Measurements from ENCODE around the gene C12orf75. TPM values are rescaled to one million over a fixed set of nuclear protein-coding genes. Genes with fewer than 3 reads are reported as not detected.
A peak's percentile ranks its signal among the peaks of the same experiment; 100 is the strongest.
"Not testable (repeated sequence)": the region's sequence is repeated elsewhere in the genome, so short reads cannot be mapped to it uniquely, and the experiment has no call there.

C12orf75 gene
- total and polyA plus RNA-seq, 4 donors = 36.3 to 75.4 (median 47.3) TPM

- peak in 1 of 6 donors; percentile 14 for DNase-seq (ENCODE audit: low read depth in 4 of 6, low spot score in 6 of 6)
- Histone ChIP-seq H3K27ac (ENCODE audit: low read depth, low read length) (no peak overlapping the region), H3K4me1 (ENCODE audit: control insufficient read depth, insufficient read depth, low read length) (peaks cover 17% of the 10 kb centered on the region), H3K9me3 (ENCODE audit: control insufficient read depth, insufficient read depth, low read length) (no peaks in the 10 kb centered on the region), H3K4me3 (ENCODE audit: low read depth, low read length) (peak overlapping the region; percentile 40), H3K27me3 (ENCODE audit: control insufficient read depth, insufficient read depth, low read length) (no peaks in the 10 kb centered on the region), H3K36me3 (ENCODE audit: control insufficient read depth, insufficient read depth, low read length) (no peaks in the 10 kb centered on the region)
- 61% methylated on average over 5 of the region's 8 CpGs for WGBS (ENCODE audit: insufficient coverage)
These were observed 1.3 kb downstream of the C12orf75 start for GRCh38 chr12:105331805-105332251.

DNA sequence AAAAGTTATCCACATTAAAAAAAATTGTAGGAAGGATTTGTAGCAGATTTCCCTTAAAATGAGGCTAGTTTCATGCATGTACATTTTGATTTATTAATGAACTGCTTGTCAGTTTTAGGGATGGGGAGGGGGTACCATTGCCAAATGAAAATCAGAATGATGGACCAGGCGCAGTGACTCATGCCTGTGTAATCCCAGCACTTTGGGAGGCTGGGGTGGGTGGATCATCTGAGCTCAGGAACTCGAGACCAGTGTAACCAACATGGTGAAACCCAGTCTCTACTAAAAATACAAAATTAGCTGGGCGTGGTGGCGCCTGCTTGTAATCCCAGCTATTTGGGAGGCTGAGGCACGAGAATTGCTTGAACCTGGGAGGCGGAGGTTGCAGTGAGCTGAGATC is 1.8 kb downstream of the C12orf75 start:
- not testable (repeated sequence) for H3K27me3 ChIP-seq (ENCODE audit: control insufficient read depth, insufficient read depth, low read length); H3K27ac ChIP-seq (ENCODE audit: low read depth, low read length); H3K9me3 ChIP-seq (ENCODE audit: control insufficient read depth, insufficient read depth, low read length); H3K36me3 ChIP-seq (ENCODE audit: control insufficient read depth, insufficient read depth, low read length); DNase-seq (ENCODE audit: low read depth in 4 of 6, low spot score in 6 of 6)
- Histone ChIP-seq H3K4me3 (ENCODE audit: low read depth, low read length) (peak overlapping the region; percentile 40), H3K4me1 (ENCODE audit: control insufficient read depth, insufficient read depth, low read length) (peaks cover 17% of the 10 kb centered on the region)
- WGBS (ENCODE audit: insufficient coverage) = 93% methylated on average over 3 of the region's 6 CpGs

GRCh38 chr12:105332925-105333324 is 2.4 kb downstream of the C12orf75 start:
- Histone ChIP-seq H3K27me3 (ENCODE audit: control insufficient read depth, insufficient read depth, low read length) (no peaks in the 10 kb centered on the region), H3K27ac (ENCODE audit: low read depth, low read length) (no peak overlapping the region), H3K9me3 (ENCODE audit: control insufficient read depth, insufficient read depth, low read length) (no peaks in the 10 kb centered on the region), H3K4me3 (ENCODE audit: low read depth, low read length) (no peak overlapping the region), H3K36me3 (ENCODE audit: control insufficient read depth, insufficient read depth, low read length) (no peaks in the 10 kb centered on the region), H3K4me1 (ENCODE audit: control insufficient read depth, insufficient read depth, low read length) (peaks cover 17% of the 10 kb centered on the region)
- no peak for DNase-seq (ENCODE audit: low read depth in 4 of 6, low spot score in 6 of 6)
- WGBS (ENCODE audit: insufficient coverage) = 100% methylated on average over 1 of the region's 1 CpG

GRCh38 chr12:105334001-105334400 is 3.5 kb downstream of the C12orf75 start:
- DNase-seq (ENCODE audit: low read depth in 4 of 6, low spot score in 6 of 6) = no peak
- H3K27ac ChIP-seq (ENCODE audit: low read depth, low read length) = no peak overlapping the region
- WGBS (ENCODE audit: insufficient coverage) = 72% methylated on average over 3 of the region's 3 CpGs

DNA sequence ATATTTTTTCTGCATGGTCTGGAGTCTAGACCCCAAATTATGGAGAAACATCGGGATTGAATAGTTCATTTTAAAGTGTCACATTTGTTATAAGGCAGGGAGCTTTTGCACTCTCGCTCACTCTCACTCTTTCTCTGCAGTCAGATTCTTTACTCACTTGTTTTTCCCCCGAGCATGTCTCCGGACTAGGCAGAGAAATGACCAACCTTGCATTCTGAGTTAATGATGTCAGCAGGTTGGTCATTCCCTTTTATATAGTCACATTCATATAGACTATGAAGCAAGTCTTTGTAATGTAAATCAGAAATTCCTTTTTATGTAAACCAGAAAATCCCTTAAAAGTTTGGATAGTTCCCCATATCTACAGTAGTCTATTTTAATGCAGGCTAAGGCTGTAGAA is 4.1 kb downstream of the C12orf75 start:
- no peaks in the 10 kb centered on the region for H3K36me3 ChIP-seq (ENCODE audit: control insufficient read depth, insufficient read depth, low read length)
- no peak overlapping the region for H3K4me3 ChIP-seq (ENCODE audit: low read depth, low read length)
- no peaks in the 10 kb centered on the region for H3K9me3 ChIP-seq (ENCODE audit: control insufficient read depth, insufficient read depth, low read length)
- no peak overlapping the region for H3K27ac ChIP-seq (ENCODE audit: low read depth, low read length)
- H3K4me1 ChIP-seq (ENCODE audit: control insufficient read depth, insufficient read depth, low read length) = peaks cover 17% of the 10 kb centered on the region
- WGBS (ENCODE audit: insufficient coverage) = 80% methylated on average over 1 of the region's 4 CpGs
- no peaks in the 10 kb centered on the region for H3K27me3 ChIP-seq (ENCODE audit: control insufficient read depth, insufficient read depth, low read length)
- no peak for DNase-seq (ENCODE audit: low read depth in 4 of 6, low spot score in 6 of 6)

More at GRCh38 chr12:105334001-105334400, 3.5 kb downstream of the C12orf75 start:
- no peak overlapping the region for H3K4me3 ChIP-seq (ENCODE audit: low read depth, low read length)
- no peaks in the 10 kb centered on the region for H3K9me3 ChIP-seq (ENCODE audit: control insufficient read depth, insufficient read depth, low read length)
- H3K4me1 ChIP-seq (ENCODE audit: control insufficient read depth, insufficient read depth, low read length) = peaks cover 17% of the 10 kb centered on the region
- H3K27me3 ChIP-seq (ENCODE audit: control insufficient read depth, insufficient read depth, low read length) = no peaks in the 10 kb centered on the region
- H3K36me3 ChIP-seq (ENCODE audit: control insufficient read depth, insufficient read depth, low read length) = no peaks in the 10 kb centered on the region

DNA sequence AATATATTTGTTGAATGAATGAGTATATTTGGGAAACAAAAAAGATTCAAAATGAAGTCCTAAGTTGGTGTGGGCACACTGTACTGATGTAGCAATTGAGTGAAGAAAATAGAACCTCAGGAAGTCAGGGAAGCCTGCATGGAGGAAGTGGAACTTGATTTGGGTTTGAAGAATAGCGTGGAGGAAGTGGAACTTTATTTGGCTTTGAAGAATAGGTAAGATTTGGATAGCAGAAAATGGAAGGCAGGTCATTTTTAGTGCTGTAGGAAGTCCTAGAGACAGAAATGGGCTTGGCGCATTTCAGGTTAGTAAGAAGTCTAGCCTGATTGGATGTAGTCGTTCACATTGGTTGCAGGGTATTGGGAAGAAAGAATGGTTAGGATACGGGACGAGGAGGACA is 5.4 kb downstream of the C12orf75 start:
- no peaks in the 10 kb centered on the region for H3K36me3 ChIP-seq (ENCODE audit: control insufficient read depth, insufficient read depth, low read length)
- H3K4me1 ChIP-seq (ENCODE audit: control insufficient read depth, insufficient read depth, low read length) = peaks cover 12% of the 10 kb centered on the region
- WGBS (ENCODE audit: insufficient coverage) = 95% methylated on average over 5 of the region's 5 CpGs
- no peaks in the 10 kb centered on the region for H3K27me3 ChIP-seq (ENCODE audit: control insufficient read depth, insufficient read depth, low read length)
- H3K4me3 ChIP-seq (ENCODE audit: low read depth, low read length) = no peak overlapping the region
- no peak overlapping the region for H3K27ac ChIP-seq (ENCODE audit: low read depth, low read length)
- H3K9me3 ChIP-seq (ENCODE audit: control insufficient read depth, insufficient read depth, low read length) = no peaks in the 10 kb centered on the region
- no peak for DNase-seq (ENCODE audit: low read depth in 4 of 6, low spot score in 6 of 6)

GRCh38 chr12:105336411-105336810 is 5.9 kb downstream of the C12orf75 start:
- Histone ChIP-seq H3K9me3 (ENCODE audit: control insufficient read depth, insufficient read depth, low read length) (peaks cover 1% of the 10 kb centered on the region), H3K4me3 (ENCODE audit: low read depth, low read length) (no peak overlapping the region), H3K27ac (ENCODE audit: low read depth, low read length) (no peak overlapping the region), H3K27me3 (ENCODE audit: control insufficient read depth, insufficient read depth, low read length) (no peaks in the 10 kb centered on the region), H3K4me1 (ENCODE audit: control insufficient read depth, insufficient read depth, low read length) (peaks cover 7% of the 10 kb centered on the region), H3K36me3 (ENCODE audit: control insufficient read depth, insufficient read depth, low read length) (no peaks in the 10 kb centered on the region)
- WGBS (ENCODE audit: insufficient coverage) = 93% methylated on average over 6 of the region's 7 CpGs
- no peak for DNase-seq (ENCODE audit: low read depth in 4 of 6, low spot score in 6 of 6)

DNA sequence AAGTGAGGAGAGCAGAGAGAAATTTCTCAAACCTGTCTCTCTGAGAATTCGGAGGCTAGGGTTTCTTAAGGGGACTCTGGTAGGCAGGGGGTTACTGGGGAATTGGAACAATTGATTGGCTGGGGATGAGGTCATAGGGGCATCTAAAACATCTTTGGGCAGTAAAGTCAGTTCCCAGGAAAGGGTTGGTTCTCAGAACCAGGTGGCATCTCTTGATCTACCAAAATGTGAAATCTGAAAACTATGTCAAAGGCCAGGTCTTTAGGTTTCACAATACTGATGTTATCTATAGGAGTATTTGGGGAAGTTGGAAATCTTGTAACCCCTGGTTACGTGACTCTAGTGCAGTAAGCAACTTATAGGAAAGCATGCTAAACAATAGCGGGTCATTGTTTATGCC is 6.9 kb downstream of the C12orf75 start:
- no peaks in the 10 kb centered on the region for H3K36me3 ChIP-seq (ENCODE audit: control insufficient read depth, insufficient read depth, low read length)
- H3K27me3 ChIP-seq (ENCODE audit: control insufficient read depth, insufficient read depth, low read length) = no peaks in the 10 kb centered on the region
- no peak overlapping the region for H3K27ac ChIP-seq (ENCODE audit: low read depth, low read length)
- H3K4me1 ChIP-seq (ENCODE audit: control insufficient read depth, insufficient read depth, low read length) = no peaks in the 10 kb centered on the region
- 89% methylated on average over 1 of the region's 3 CpGs for WGBS (ENCODE audit: insufficient coverage)
- no peak overlapping the region for H3K4me3 ChIP-seq (ENCODE audit: low read depth, low read length)
- peaks cover 4% of the 10 kb centered on the region for H3K9me3 ChIP-seq (ENCODE audit: control insufficient read depth, insufficient read depth, low read length)
- no peak for DNase-seq (ENCODE audit: low read depth in 4 of 6, low spot score in 6 of 6)

DNA sequence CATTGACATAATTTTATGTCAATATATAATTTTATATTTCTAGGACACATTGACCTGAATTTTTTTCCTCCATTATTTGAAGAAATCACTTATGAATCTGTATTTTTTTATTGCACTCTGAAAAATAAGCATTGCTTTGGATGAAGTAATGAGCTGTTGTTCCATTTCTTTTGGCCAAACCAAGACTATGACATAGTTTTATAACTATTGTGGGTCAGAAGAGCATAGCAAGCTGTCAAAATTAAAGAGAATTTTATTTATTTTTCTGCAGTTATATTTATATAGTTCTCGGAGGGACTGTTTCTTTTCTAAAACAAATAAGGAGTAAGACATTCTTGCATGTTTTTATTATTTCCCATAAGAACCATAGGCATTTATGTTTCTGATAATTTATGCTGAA is 8.5 kb downstream of the C12orf75 start:
- no peak overlapping the region for H3K27ac ChIP-seq (ENCODE audit: low read depth, low read length)
- WGBS (ENCODE audit: insufficient coverage) = no CpG with 5 or more reads among the region's 1 CpG
- H3K36me3 ChIP-seq (ENCODE audit: control insufficient read depth, insufficient read depth, low read length) = no peaks in the 10 kb centered on the region
- H3K4me3 ChIP-seq (ENCODE audit: low read depth, low read length) = no peak overlapping the region
- peaks cover 4% of the 10 kb centered on the region for H3K9me3 ChIP-seq (ENCODE audit: control insufficient read depth, insufficient read depth, low read length)
- no peak for DNase-seq (ENCODE audit: low read depth in 4 of 6, low spot score in 6 of 6)
- no peaks in the 10 kb centered on the region for H3K27me3 ChIP-seq (ENCODE audit: control insufficient read depth, insufficient read depth, low read length)
- H3K4me1 ChIP-seq (ENCODE audit: control insufficient read depth, insufficient read depth, low read length) = no peaks in the 10 kb centered on the region

GRCh38 chr12:105341010-105341409 is 10.5 kb downstream of the C12orf75 start:
- no peak overlapping the region for H3K27ac ChIP-seq (ENCODE audit: low read depth, low read length)
- no peak overlapping the region for H3K4me3 ChIP-seq (ENCODE audit: low read depth, low read length)
- peaks cover 4% of the 10 kb centered on the region for H3K9me3 ChIP-seq (ENCODE audit: control insufficient read depth, insufficient read depth, low read length)
- no peaks in the 10 kb centered on the region for H3K36me3 ChIP-seq (ENCODE audit: control insufficient read depth, insufficient read depth, low read length)
- no peaks in the 10 kb centered on the region for H3K27me3 ChIP-seq (ENCODE audit: control insufficient read depth, insufficient read depth, low read length)
- no peak for DNase-seq (ENCODE audit: low read depth in 4 of 6, low spot score in 6 of 6)
- no peaks in the 10 kb centered on the region for H3K4me1 ChIP-seq (ENCODE audit: control insufficient read depth, insufficient read depth, low read length)
- WGBS (ENCODE audit: insufficient coverage) = no CpG with 5 or more reads among the region's 2 CpGs
